Activated CD4-positive, alpha-beta T cell treated with anti-CD3 and anti-CD28 coated beads, Interleukin-2, amount 10 ng/mL, durations not matched to agents 24 days and 14 days (primary cell): ENCODE results near the gene HERC2. TPM values are rescaled to one million over a fixed set of nuclear protein-coding genes. Genes with fewer than 3 reads are reported as not detected.
A peak's percentile ranks its signal among the peaks of the same experiment; 100 is the strongest.

ENCODE experiments used
- DNase-seq: peaks from one replicate; pipeline ENCODE4 v3.0.0; 2022
- H3K27ac Mint-ChIP-seq: one replicate; pipeline ENCODE4 v1.8.0; 2022; ENCODE audit warnings: mild to moderate bottlenecking, mixed read lengths
- H3K27me3 Mint-ChIP-seq: one replicate; pipeline ENCODE4 v1.8.0; 2022; ENCODE audit warnings: mixed read lengths
- H3K36me3 Mint-ChIP-seq: one replicate; pipeline ENCODE4 v1.8.0; 2022; ENCODE audit warnings: low read depth, mild to moderate bottlenecking, mixed read lengths
- H3K4me1 Mint-ChIP-seq: one replicate; pipeline ENCODE4 v1.8.0; 2021; ENCODE audit warnings: mixed read lengths
- H3K4me3 Mint-ChIP-seq: one replicate; pipeline ENCODE4 v1.8.0; 2022; ENCODE audit warnings: mild to moderate bottlenecking, moderate library complexity, mixed read lengths
- H3K9me3 Mint-ChIP-seq: one replicate; pipeline ENCODE4 v1.8.0; 2021; ENCODE audit warnings: mixed read lengths
- intact Hi-C: fragments of 100-400 bp; cut with micrococcal nuclease; formaldehyde crosslinking; loops from one replicate; pipeline ENCODE4 v1.15.1; 2023
- total RNA-seq: library from RNA; stranded (reverse); gene quantifications from 2 replicates; pipeline ENCODE4 v1.2.3, GENCODE V29; 2022

The HERC2 gene
- total RNA-seq, 1 donor from 2014 or later = 43.8 TPM

GRCh38 chr15:28098766-28099554, 223.0 kb downstream of the HERC2 start, which contains the start of gene OCA2:
TSS of gene OCA2 (minus strand) at chr15:28099315. CDS start at chr15:28081874, 17,441 bp downstream.
- intact Hi-C loops = no loop called here
- Mint-ChIP-seq H3K27ac (no peak within 1 kb of the TSS), H3K36me3 (no peaks in the 10 kb centered on the region), H3K27me3 (peaks cover 48% of the 10 kb centered on the region), H3K4me1 (peaks cover 16% of the 10 kb centered on the region), H3K4me3 (peak within 1 kb of the TSS; percentile 39), H3K9me3 (no peaks in the 10 kb centered on the region)
- peak; percentile 88 for DNase-seq

DNA sequence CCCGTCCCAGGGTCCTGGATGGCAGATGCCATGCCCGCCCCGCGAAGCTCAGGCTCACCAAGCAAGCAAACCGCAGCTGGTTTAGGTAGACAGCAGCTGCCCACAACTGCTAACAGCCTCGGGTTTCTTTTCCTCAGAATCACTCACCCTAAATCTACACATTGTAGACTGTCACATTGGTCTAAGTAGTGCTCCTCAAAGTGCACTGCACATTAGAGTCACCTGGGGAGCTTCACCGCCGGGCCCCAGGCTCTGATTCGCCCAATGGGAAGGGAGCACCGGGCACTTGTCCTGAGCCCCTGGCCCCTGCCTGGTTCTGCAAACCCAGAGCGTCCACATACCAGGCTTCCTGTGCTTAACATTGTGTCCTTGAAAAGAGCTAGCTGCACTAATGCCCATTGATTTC, 223.6 kb downstream of the HERC2 start:
- H3K27me3 Mint-ChIP-seq = peaks cover 54% of the 10 kb centered on the region
- H3K36me3 Mint-ChIP-seq = no peaks in the 10 kb centered on the region
- no peak overlapping the region for H3K4me3 Mint-ChIP-seq
- H3K27ac Mint-ChIP-seq = no peak overlapping the region
- intact Hi-C loops = no loop called here
- peaks cover 16% of the 10 kb centered on the region for H3K4me1 Mint-ChIP-seq
- no peaks in the 10 kb centered on the region for H3K9me3 Mint-ChIP-seq
- DNase-seq = no peak

- H3K27me3 Mint-ChIP-seq = peaks cover 56% of the 10 kb centered on the region
- H3K4me1 Mint-ChIP-seq = peaks cover 16% of the 10 kb centered on the region
- no peak for DNase-seq
- H3K9me3 Mint-ChIP-seq = peaks cover under 1% of the 10 kb centered on the region
- H3K27ac Mint-ChIP-seq = no peak overlapping the region
- peak overlapping the region; percentile 76 for H3K4me3 Mint-ChIP-seq
- intact Hi-C loops = no loop called here
- no peaks in the 10 kb centered on the region for H3K36me3 Mint-ChIP-seq
These were observed 224.2 kb downstream of the HERC2 start for GRCh38 chr15:28097656-28098359.

GRCh38 chr15:28096670-28097431, 225.1 kb downstream of the HERC2 start:
- Mint-ChIP-seq H3K27me3 (peaks cover 63% of the 10 kb centered on the region), H3K4me3 (peak overlapping the region; percentile 89), H3K4me1 (peaks cover 16% of the 10 kb centered on the region), H3K27ac (no peak overlapping the region), H3K36me3 (no peaks in the 10 kb centered on the region), H3K9me3 (peaks cover 3% of the 10 kb centered on the region)
- intact Hi-C loops = no loop called here
- DNase-seq = peak; percentile 64

GRCh38 chr15:28096411-28096669, 225.6 kb downstream of the HERC2 start:
- Mint-ChIP-seq H3K9me3 (peaks cover 3% of the 10 kb centered on the region), H3K4me1 (peaks cover 16% of the 10 kb centered on the region), H3K36me3 (no peaks in the 10 kb centered on the region), H3K27ac (no peak overlapping the region), H3K4me3 (peak overlapping the region; percentile 89), H3K27me3 (peaks cover 63% of the 10 kb centered on the region)
- DNase-seq = no peak
- intact Hi-C loops = no loop called here

DNA sequence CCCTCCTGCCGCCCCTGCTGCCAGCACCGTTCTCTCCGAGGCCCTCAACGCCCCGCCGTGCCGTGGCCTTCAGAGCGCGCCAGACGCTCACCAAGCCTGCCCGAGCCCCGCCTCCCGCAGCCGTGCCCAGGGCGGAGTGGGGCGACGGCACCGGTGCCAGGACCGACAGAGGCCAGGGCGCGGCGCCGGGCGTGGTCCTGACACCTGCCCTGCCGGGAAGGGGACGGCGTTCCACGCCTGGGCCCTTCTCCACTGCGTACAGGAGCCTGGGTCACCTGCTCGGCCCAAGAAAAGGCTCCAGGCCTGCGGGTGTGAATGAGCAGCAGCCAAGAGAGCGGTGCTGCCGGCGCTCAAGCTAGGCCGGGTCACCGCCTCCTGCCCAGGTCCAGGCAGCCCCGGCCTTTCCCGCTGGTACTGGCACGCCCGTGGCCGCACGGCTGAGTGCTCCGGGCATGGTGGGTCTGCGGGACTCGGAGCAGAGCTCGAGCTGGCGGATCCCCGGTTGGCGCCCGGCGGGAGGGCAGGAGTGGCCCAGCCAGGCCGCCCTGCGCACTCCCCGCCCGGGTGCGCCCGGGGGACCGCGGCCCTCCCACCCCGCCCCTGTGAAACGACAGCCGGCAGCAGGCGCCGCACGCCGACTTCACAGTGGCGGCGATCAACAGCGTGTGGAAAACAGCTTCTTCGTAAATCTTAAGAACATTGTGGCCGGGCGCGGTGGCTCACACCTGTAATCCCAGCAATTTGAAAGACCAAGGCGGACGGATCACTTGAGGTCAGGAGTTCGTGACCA, 227.1 kb downstream of the HERC2 start:
- Mint-ChIP-seq H3K27ac (no peak overlapping the region), H3K4me3 (peak overlapping the region; percentile 89), H3K9me3 (peaks cover 12% of the 10 kb centered on the region), H3K27me3 (peaks cover 67% of the 10 kb centered on the region), H3K36me3 (peaks cover 2% of the 10 kb centered on the region), H3K4me1 (peaks cover 16% of the 10 kb centered on the region)
- intact Hi-C loops = no loop called here
- DNase-seq = peak; percentile 75

DNA sequence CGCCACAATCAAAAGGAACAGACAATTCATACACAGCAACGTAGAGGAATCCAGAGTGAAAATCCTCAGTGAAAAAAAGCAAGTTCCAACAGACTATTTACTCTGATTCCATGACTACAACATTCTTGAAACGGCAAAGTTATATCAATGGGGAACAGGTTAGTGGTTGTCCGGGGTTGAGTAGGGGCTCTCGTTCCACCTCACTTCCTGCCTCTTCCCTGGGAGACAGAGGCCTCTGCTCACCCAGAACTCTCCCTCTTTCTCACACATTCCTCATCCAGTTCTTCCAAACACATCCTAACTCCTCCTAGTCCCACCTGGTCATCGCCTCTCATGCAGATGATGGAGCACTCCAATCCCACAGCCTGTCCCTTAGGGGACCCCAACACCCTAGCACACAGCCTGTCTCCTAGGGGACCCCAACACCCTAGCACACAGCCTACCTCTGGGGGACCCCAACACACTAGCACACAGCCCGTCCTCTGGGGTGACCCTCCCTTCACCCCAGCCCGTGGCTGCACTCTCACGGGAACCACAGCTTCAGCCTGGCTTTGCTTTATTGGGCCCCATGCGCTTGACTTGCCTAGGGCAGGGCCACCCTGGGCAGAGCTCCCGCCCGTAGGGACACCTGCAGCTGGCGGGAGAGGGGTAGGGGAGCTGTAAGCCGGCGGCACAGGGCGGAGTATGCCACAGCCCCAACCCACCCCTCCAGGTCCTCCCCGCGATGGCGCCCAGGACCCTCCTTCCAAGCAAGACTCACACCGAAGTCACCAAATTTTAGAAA, 228.0 kb downstream of the HERC2 start:
- intact Hi-C loops = no loop called here
- peaks cover 13% of the 10 kb centered on the region for H3K4me1 Mint-ChIP-seq
- peaks cover 2% of the 10 kb centered on the region for H3K36me3 Mint-ChIP-seq
- H3K4me3 Mint-ChIP-seq = no peak overlapping the region
- peaks cover 65% of the 10 kb centered on the region for H3K27me3 Mint-ChIP-seq
- H3K9me3 Mint-ChIP-seq = peaks cover 12% of the 10 kb centered on the region
- DNase-seq = no peak
- H3K27ac Mint-ChIP-seq = no peak overlapping the region

DNA sequence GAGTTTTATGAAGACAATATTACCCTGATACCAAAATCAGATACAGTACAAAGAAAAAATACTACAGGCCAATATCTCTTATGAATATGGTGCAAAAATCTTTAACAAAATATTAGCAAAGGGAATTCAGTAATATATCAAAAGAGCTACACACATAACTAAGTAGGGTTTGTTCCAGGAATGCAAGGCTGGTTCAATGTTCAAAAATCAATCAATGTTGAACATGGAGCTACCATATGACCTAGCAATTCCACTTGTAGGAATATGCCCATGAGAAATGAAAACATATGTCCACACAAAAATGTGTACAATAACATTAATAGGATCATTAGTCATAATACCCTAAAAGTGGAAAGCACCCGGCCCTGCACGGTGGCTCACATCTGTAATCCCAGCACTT, 230.7 kb downstream of the HERC2 start:
- no peak overlapping the region for H3K27ac Mint-ChIP-seq
- peak; percentile 1 for DNase-seq
- H3K36me3 Mint-ChIP-seq = peaks cover 2% of the 10 kb centered on the region
- H3K27me3 Mint-ChIP-seq = peaks cover 62% of the 10 kb centered on the region
- peaks cover 14% of the 10 kb centered on the region for H3K4me1 Mint-ChIP-seq
- intact Hi-C loops = no loop called here
- peaks cover 12% of the 10 kb centered on the region for H3K9me3 Mint-ChIP-seq
- H3K4me3 Mint-ChIP-seq = no peak overlapping the region

- Mint-ChIP-seq H3K9me3 (peaks cover 9% of the 10 kb centered on the region), H3K4me1 (peaks cover 12% of the 10 kb centered on the region), H3K36me3 (peaks cover 2% of the 10 kb centered on the region), H3K27me3 (peaks cover 34% of the 10 kb centered on the region), H3K4me3 (no peak overlapping the region), H3K27ac (no peak overlapping the region)
- intact Hi-C loops = no loop called here
- peak; percentile 87 for DNase-seq
These were observed 235.7 kb downstream of the HERC2 start for GRCh38 chr15:28086175-28086703.

- Mint-ChIP-seq H3K27ac (no peak overlapping the region), H3K27me3 (peaks cover 29% of the 10 kb centered on the region), H3K4me1 (peaks cover 12% of the 10 kb centered on the region), H3K4me3 (no peak overlapping the region), H3K36me3 (peaks cover 2% of the 10 kb centered on the region), H3K9me3 (peaks cover 7% of the 10 kb centered on the region)
- no peak for DNase-seq
- intact Hi-C loops = no loop called here
These were observed 236.3 kb downstream of the HERC2 start for GRCh38 chr15:28085489-28086174.

DNA sequence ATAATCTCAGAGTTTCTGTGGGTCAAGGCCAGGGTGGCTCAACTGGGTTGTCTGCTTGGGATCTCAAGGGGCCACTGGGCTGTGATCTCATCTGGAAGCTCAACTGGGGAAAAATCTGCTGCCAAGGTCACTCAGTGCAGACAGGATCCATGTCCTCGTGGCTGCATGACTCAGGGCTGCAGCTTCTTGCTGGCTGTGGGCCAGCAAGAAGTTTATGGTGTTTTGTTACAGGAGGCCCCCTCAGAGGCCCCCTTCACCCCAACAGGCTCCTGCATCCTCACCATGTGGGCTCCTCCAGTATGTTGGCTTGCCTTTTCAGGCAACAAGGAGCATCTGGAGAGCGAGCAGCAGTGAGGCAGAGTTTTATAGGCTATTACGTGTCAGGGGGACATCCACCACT, 237.4 kb downstream of the HERC2 start:
- DNase-seq = no peak
- Mint-ChIP-seq H3K4me1 (peaks cover 12% of the 10 kb centered on the region), H3K9me3 (no peaks in the 10 kb centered on the region), H3K27ac (no peak overlapping the region), H3K36me3 (no peaks in the 10 kb centered on the region), H3K4me3 (no peak overlapping the region), H3K27me3 (peaks cover 24% of the 10 kb centered on the region)
- intact Hi-C loops = no loop called here

DNA sequence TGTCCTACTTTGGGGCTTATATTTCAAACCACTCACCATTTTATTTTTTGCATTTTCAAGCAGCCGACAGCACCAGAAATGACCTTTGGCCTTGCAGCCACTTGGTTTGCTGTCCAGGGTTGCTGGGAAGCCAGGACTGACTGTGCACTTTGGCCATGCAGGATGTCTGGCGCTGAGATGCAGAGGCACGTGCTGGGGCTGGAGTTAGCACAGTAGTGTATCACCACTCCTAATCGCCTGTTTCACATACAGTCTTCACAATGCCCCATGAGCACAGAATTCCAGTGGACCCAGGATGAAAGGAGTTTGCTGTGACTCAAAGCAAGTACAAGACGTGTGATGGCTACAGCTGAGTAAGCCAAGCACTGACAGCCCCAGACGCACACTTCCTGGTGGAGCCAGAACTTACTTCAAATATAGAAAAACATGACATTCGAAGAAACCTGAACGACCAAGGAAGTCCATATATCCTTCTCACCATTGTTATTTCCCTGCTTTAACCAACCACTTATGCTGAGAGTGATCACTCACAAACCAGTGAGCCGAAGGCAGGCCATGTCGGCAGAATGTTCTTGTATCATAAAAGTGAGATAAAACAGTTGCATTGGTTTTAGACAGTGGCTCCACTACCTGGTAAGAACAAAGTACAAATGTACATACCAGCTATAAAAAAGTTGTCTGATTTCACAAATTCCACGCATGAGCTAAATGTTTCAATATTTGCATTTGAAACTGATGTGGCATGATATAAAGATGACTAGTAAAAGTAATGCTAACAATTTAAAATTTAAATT, 238.9 kb downstream of the HERC2 start:
- no peak overlapping the region for H3K27ac Mint-ChIP-seq
- no peak overlapping the region for H3K4me3 Mint-ChIP-seq
- H3K36me3 Mint-ChIP-seq = no peaks in the 10 kb centered on the region
- peaks cover 16% of the 10 kb centered on the region for H3K27me3 Mint-ChIP-seq
- intact Hi-C loops = no loop called here
- no peaks in the 10 kb centered on the region for H3K9me3 Mint-ChIP-seq
- DNase-seq = no peak
- peaks cover 12% of the 10 kb centered on the region for H3K4me1 Mint-ChIP-seq
